Ishikawa (cell line): ENCODE measurements around the gene CSTB.

Source experiments
- CEBPB ChIP-seq: IDR thresholded peaks from 2 replicates; pipeline ENCODE4 v1.6.1; 2012
- CREB1 ChIP-seq: IDR thresholded peaks from 2 replicates; pipeline ENCODE4 v1.6.1; 2012; ENCODE audit warnings: low read depth
- EGR1 ChIP-seq: IDR thresholded peaks from 2 replicates; pipeline ENCODE4 v1.6.1; 2012
- EP300 ChIP-seq: IDR thresholded peaks from 2 replicates; pipeline ENCODE4 v1.6.1; 2012; ENCODE audit warnings: borderline replicate concordance
- FOXM1 ChIP-seq: IDR thresholded peaks from 2 replicates; pipeline ENCODE4 v1.6.1; 2012; ENCODE audit warnings: low read depth, borderline replicate concordance
- MAX ChIP-seq: IDR thresholded peaks from 2 replicates; pipeline ENCODE4 v1.6.1; 2012
- NFIC ChIP-seq: IDR thresholded peaks from 2 replicates; pipeline ENCODE4 v1.6.1; 2012
- RAD21 ChIP-seq: IDR thresholded peaks from 2 replicates; pipeline ENCODE4 v1.6.1; 2012; ENCODE audit warnings: low read depth
- REST ChIP-seq: IDR thresholded peaks from 2 replicates; pipeline ENCODE4 v1.6.1; 2012; ENCODE audit warnings: low read depth, mild to moderate bottlenecking
- TAF1 ChIP-seq: IDR thresholded peaks from 2 replicates; pipeline ENCODE4 v1.6.1; 2012; ENCODE audit warnings: low read depth, mild to moderate bottlenecking
- TCF12 ChIP-seq: IDR thresholded peaks from 2 replicates; pipeline ENCODE4 v1.6.1; 2012; ENCODE audit warnings: low read depth
- TEAD4 ChIP-seq: IDR thresholded peaks from 2 replicates; pipeline ENCODE4 v1.6.1; 2012
- USF1 ChIP-seq: IDR thresholded peaks from 2 replicates; pipeline ENCODE4 v1.6.1; 2012
- YY1 ChIP-seq: IDR thresholded peaks from 2 replicates; pipeline ENCODE4 v1.6.1; 2012; ENCODE audit warnings: low read depth
- ZBTB7A ChIP-seq: IDR thresholded peaks from 2 replicates; pipeline ENCODE4 v1.6.1; 2012; ENCODE audit warnings: low read depth

The CSTB gene

GRCh38 chr21:43745772-43746517 is 30.2 kb downstream of the CSTB start:
- no peak for TF ChIP-seq ZBTB7A
- TF ChIP-seq NFIC: no peak
- TF ChIP-seq YY1: no peak
- TF ChIP-seq EP300: no peak
- no peak for TF ChIP-seq RAD21
- no peak for TF ChIP-seq TEAD4
- TF ChIP-seq MAX: no peak
- TF ChIP-seq TCF12: no peak
- TF ChIP-seq TAF1: no peak
- TF ChIP-seq CREB1: no peak
- no peak for TF ChIP-seq REST
- TF ChIP-seq USF1: no peak
- TF ChIP-seq EGR1: no peak

- no peak for TF ChIP-seq TCF12
- no peak for TF ChIP-seq CREB1
- TF ChIP-seq TAF1: no peak
- no peak for TF ChIP-seq USF1
- no peak for TF ChIP-seq NFIC
- no peak for TF ChIP-seq EGR1
- TF ChIP-seq YY1: no peak
- TF ChIP-seq RAD21: no peak
- TF ChIP-seq TEAD4: no peak
- no peak for TF ChIP-seq EP300
- no peak for TF ChIP-seq CEBPB
- no peak for TF ChIP-seq ZBTB7A
- TF ChIP-seq REST: no peak
- no peak for TF ChIP-seq FOXM1
- no peak for TF ChIP-seq MAX
Measured at GRCh38 chr21:43744725-43745124, 31.4 kb downstream of the CSTB start.

GRCh38 chr21:43743947-43744346 is 32.2 kb downstream of the CSTB start:
- TF ChIP-seq FOXM1 (no peak), NFIC (no peak), ZBTB7A (no peak), CREB1 (no peak), EP300 (no peak), EGR1 (no peak), TAF1 (no peak), TEAD4 (no peak), REST (no peak), YY1 (no peak), CEBPB (no peak), TCF12 (no peak), USF1 (no peak), RAD21 (no peak), MAX (no peak)
